Kidney capillary endothelial cell (primary cell): Measurements from ENCODE around the gene ARHGEF17.

Source experiments
- DNase-seq: peaks from one replicate; pipeline ENCODE4 v3.0.0-alpha.2; 2018; ENCODE audit warnings: low spot score

The ARHGEF17 gene

DNA sequence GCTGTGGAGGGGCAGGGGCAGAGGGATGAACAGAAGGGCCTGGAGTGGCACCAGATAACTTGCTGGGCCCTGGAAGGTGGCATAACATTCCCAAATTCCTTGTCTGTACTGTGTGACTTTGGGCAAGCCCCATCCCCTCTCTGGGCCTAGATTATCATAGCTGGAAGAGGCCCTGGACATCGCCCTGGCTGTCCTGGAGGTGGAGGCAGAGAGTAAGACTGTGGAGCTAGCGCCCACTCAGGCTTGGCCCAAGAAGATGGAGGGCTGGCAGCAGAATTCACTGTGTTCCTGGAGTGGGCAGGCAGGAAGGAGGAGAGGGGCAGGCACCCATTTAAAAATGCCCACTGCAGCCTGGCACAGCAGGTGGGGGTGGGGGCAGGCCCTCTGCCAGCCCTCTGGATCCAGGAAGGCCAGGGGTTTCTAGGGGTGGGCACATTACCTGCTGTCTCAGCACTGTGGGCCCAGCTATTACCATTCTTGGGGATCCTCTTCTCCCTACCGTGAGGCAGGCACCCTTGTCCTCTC lies 22.6 kb downstream of the ARHGEF17 start:
- DNase-seq: no peak

DNA sequence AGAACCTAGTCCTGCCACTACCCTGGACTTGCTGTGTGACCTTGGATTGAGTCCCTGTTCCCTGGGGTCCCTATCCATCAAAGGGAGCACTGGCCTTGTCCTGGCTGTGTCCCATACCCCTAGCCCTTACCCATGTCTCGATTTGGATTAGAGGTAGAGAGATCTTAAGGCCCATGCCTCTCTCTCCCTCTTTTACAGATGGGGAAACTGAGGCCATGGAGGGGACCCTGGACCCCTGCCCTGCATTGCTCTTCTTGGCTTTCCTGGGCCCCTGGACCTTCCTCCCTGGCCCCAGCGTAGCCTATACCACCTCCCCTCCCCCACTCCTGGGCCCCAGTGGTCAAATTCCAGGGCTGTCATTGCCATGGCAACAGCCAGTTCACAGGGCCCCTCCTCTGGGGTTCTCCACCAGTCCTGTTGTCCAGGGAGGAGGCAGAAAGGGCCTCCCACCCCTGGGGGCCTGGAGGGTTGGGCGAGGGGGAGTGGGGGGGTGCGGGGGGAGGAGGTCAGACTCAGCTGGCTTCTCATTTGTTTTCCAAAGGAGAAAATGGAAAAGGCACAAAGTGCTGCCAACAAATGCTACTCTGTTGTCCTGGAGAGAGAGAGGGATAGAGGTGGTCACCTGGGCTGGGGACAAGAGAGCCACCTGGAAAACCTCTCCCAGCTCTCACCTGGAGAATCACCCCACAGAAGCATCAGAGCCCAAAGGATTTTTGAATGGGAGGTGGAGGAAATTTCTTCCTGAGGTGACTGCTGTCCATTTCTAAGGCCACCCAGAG lies 23.3 kb downstream of the ARHGEF17 start:
- no peak for DNase-seq

DNA sequence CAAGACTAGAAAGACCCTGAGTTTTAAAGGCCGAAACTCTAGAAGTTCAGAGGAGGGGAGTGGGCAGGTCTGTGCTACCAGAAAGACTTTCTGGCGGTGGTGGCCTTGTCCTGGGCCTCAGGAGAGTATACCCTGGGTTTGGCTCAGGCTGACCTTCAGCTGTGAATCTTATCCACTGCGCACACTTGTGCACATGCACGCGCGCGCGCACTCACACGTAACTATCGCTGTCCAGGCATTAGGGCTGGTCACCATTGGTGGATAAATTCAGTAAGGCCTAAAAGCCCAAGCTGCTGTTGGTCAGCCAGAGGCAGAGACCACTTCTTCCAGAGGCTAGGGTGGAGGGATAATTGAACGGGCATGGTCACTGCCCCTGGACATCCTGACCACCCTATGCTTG lies 25.1 kb downstream of the ARHGEF17 start:
- DNase-seq: no peak

DNA sequence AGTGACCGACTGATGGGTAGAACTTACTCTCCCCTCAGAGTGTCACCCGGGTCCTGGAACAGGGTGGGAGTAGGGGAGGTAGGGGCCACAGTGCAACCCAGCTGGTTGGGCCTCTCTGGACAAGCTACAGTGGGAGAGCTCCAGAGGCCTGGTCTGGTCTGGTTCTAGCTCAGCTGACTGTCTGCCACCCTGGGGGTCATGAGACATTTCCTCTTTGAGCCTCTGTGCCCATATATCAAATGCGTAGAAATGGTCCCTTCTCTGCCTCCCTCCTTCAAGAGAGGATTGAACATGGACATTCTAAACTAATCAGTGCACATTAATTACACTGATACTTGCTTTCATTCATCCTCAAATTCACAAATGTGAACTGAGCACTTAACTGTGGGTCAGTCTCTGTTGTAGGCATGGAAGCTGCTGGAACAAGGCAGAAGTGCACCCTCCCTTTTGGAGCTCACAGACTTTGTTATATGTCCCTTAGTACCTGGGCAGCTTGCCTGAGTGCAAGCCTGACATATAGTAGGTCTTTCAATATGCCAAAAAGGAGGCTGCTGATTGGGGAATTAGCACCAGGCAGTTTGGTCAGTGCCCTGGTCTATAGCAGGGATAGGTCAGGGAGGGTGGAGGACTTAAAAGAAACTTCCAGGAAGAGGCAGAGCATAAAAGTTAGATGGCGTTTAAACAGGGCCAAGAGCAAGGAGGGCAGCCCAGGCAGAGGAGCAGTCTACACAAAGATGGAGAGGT lies 25.7 kb downstream of the ARHGEF17 start:
- peak; percentile 53 for DNase-seq

DNA sequence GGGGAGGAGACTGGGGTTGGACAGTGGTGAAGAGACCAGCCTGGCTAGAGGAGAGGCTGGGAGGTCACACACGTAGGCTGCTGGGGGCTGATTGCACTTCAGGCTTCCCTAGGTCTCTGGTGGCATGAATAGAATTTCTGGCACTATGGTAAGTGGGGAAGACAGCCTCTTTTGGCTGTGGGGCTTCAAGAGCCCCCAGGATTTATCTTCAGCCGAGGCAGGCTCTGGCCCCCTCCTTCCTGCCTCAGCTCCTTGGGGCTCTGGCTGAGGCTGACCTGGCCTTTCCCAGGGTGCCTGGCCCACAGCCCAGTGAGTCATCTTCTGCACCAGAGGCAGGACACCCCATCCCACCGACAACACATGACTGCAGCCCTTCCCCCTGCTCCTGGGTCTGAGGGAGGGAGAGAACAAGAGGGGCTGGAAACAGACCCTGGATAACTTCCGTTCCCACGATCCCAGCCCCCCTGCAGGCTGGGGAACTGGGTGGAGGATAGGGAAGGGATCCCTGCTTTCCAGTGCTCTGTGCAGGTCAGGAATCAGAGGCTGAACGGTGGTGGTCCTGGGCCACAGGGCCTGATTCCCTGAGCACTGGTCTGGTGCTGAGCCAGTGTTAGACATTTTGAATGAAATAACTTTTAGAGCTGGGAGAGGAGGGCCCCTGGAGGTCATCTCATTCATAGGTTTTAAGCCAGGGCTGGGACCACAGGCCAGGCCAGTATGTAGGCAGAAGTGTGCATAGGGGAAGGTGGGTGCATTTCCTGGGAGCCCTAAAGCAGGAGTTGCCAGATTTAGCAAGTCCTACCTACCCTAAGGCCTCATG lies 26.5 kb downstream of the ARHGEF17 start:
- DNase-seq: peak; percentile 84

DNA sequence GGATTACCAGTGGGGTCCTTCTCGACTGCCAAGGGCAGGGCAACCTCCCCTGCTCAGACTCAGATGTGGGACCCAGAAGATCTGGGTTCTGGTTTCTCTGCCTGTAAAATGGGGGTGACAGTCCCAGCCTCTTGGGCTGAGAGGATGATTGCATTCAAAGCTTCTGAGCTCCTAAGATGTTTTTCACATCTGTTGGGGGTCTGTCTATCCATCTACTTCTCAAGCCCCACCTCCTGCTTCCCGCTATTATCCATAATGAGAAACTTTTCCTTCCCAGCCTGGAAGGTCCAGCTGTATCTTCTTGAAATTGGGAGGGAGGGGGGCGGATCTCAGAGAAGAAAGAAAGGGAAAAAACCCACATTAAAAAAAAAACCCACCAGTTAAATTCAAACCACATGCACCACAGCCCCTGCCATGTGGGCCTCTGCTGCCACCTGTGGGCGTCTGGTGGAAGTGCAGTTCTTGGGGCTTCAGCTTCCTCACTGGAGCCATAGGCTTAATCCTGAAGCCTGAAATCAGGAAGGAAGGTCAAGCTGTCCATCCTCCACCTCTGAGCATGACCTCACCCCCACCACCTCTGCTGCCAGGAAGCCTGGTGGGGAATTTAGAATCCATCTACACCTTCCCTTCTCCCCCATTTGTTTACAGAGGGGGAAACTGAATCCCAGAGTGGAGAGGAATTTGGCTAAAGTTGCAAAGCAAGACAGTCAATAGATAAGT lies 27.3 kb downstream of the ARHGEF17 start:
- DNase-seq: peak; percentile 81

DNA sequence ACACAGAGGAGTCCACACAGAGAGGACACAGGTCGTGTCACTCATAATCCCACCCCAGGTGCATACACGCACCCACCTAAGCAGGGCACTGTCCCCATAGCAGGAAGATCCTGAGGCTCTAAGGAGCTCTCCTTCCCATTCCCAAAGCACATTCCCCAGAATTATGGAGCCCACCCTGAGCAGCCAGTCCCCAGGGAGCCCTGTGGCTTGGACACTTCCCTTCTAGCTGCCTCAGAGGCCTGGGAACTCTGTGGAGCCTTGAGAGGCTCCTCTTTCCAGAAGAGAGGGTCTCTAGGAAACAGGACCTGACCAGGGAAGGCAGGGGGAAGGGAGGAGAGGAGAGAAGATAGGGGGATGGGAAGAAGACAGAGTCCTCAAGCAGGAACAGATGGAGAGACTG lies 29.8 kb downstream of the ARHGEF17 start:
- DNase-seq: no peak

DNA sequence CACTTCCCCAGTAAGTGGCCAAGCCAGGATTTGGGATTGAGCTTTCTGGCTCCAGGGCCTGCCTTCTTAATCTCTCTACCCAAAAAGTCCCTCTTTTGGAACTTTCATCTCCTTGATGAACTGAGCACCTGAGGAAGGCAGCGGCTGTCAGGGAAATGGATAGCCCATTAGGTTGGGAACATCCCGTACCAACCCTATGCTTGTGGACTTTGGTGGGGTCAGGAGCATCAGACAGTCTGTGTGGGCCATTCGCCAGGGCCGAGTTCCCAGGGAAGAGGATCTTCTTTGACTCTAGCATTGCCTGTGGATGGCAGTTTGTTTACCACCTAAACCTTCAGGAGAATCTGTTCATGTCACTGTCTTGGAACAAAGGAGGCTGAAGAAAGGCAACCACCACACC lies 30.2 kb downstream of the ARHGEF17 start:
- DNase-seq: no peak

DNA sequence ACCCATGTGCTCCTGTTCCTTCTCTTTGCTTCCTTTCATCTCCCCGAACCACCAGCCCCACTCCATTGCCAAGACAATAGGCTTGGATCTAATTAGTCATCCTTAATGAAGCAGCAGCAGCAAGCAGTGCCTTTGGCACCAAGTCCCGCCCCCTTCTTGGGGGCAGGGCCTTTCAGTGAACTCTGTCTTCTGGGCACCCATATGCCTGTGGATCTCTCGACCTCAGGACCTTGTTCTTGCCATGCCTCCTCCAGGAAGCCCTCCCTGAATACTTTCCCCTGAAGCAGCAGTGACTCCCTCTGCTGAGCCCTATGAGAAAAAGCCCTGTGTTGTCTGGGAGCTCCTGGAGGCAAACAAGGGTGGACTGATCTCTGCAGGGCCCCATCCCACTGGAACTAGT lies 32.1 kb downstream of the ARHGEF17 start:
- DNase-seq: no peak

DNA sequence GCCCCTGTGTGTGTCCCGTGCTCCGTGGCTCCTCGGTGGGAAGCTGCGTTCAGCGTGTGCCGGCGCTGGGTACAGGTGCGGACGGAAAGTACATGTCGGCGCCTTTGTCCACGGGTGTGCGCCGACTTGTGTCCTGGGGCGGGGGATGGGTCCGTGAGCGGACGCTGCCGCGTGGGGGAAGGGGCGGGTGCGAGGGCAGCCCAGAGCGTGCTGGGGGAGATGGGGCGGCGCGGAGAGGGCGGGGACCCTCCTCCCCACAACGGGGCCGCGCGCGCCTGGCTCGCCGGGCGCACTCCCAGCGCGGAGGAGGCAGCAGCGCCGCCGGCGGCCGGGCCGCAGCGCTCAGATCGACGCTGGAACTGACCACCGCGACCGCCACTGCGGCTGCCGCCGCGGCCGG lies 34.6 kb downstream of the ARHGEF17 start:
- no peak for DNase-seq

DNA sequence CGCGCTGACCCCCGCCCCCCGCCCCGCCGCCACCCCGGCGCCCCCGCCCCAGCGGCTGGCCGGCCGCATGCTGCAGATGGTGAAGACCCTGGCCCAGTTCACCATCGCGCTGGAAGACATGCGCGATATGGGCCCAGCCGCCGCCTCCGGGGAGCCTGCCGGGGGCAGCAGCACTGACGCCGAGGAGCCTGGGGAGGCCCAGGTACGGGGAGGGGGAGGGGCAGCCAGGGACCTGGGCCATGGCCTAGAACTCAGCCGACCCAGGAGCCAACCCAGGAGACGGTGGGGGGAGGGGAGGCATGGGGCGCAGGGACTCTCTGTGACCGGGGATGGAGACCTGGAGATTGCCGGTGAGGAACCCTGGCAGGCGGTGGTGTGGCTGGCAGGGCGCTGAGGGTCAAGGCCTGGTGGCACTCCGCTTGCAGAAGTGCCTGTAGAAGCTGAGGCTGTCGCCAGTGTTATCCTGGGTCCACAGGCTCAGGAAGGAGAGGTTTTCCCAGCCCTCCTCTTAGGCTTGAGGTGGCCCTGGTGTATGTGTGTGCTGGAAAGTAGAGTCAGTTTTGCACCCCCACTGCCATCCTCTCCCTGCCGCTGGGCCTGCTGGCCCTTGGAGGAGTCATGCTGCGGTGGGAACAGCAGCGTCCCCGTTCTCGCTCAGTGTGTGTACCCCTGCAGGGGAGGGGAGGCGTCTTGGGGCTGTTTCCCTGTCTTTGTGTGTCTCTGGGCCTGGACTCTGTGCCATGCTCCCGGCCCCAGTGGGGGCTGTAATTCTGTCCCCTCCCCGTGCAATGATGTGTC lies 35.2 kb downstream of the ARHGEF17 start:
- no peak for DNase-seq

DNA sequence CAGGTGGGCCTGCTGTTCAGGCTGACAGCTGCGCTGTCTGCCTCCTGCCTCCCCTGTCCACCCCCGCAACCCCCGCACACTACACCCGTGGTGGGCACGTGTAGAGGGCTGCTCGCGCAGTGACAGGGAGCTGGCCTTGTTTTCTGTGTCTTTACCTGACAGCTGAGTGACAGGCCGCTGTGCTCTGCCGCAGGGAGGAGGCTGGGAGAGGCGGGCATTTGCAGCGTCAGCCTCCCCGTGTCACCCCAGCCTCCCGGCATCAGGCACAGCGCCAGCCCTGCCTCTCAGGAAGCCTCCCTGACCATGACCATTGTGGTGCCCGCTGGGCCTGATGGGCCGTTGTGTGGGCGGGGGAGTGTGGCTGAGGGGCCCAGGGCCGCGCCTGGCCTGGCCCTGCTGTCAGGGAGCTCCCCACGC lies 36.1 kb downstream of the ARHGEF17 start:
- no peak for DNase-seq

DNA sequence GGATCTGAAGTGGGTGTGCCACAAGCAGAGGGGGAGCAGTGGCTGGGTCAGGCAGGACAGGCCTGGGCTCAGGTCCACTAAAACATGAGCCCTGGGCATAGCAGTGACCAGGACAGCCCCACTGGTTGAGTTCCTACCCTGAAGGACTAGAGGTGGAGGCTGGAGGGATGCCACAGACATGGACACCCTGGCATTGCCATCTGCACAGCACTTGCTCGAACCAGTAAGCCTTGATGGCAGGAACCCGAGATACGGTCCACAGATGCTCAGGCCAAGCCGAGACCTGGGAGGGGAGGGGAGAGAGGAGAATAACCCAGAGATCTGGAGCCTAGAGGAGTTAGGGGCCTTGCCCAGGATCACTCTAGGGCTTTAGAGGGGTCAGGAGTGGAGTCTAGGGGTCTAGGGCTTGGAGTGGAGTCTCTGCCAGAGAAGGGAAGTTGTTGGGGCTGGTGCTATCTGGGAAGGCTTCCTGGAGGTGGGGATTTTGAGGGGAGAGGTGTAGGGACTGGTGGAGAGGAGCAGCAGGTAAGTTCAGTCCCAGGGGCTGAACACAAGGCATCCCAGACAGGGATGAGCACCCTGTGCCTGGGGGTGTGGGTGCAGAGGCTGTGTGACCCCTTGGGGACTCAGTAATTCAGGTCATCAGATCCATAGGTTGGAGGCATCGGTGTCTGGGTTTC lies 37.5 kb downstream of the ARHGEF17 start:
- DNase-seq: no peak

DNA sequence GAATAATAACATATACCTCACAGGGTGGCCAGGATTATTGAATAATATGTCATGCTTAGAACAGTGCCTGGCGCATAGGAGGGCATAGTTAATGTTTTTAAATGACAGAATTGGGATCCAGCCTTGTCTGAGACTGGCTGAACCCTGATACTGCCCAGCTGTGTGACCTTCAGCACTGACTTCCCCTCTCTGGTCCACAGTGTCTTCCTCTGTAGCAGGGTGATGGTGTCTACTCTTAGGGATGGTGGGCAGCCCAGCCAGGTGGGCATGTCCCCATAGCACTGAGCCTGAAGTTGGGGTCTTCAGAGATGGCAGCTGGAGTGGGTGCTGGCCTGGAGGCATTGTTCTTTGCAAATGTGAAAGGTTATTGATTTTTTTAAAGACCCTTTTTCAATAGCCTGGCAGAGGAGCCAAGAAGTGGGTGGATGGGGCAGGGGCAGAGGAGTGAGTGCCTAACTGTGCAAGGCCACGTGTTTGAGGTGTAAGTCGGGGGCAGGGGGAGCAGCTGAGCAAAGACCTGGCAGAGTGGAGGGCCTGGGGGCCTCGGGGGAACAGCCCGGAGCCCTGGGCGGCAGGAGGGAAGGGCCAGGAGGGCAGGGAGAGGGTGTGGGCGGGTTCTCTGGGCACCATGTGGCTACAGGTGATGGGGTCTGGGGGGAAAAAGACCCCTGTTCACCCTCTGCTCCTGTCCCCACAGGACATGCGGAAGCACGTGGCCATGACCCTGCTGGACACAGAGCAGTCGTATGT lies 38.3 kb downstream of the ARHGEF17 start:
- no peak for DNase-seq

DNA sequence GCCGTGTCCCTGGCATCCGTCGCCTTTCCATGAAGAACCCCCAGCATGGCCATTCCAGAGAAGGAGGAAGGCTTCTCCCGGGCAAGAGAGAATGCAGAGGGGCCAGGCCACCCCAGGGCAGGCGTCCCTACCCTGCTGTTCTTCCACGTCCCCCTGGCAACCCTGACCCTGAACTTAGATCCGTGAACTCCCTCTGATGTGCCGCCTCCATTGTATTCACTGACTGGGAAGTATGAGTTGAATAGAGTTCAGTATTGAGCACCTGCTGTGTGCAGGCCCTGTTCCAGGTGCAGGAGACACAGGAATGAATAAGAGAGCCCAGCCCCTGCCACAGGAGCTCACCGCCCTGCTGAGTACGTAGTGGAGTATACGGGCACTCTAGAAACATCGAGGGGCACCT lies 39.0 kb downstream of the ARHGEF17 start:
- no peak for DNase-seq

DNA sequence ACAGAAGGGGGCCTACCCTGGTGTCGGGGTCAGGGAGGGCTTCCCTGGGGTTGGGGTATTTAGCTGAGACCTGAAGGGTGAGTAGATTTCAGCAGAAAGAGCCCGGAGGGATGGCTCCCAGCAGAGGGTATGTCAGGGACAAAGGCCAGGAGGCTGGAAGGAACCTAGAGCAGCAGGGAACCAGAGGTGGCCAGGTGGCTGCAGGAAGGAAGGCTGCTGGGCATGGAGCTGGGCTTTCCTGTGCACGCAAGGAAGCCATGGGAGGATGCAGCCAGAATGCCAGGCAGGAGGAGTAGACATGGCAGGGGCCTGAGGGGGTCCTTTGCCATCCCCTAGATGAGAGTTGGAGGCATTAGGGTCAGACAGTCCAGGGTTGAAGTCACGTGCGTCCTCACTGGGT lies 40.8 kb downstream of the ARHGEF17 start:
- DNase-seq: no peak

DNA sequence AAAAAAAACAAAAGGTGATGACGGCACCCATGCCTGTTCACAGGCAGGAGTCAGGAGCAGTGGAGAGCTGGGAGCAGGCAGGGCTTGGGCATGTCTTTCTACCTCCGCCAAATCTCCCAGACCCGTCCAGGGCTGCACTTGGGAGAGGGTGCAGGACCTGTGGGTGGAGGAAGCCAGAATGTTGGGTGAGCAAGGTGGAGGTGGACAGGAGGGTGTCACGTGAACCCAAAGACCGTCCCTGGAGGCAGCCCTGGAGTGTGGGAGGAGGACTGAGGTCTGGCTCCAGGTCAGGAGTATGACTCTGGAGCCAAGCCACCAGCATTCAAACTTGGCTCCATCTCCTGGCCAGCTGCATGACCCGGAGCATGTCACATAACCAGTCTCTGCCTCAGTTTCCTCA lies 41.6 kb downstream of the ARHGEF17 start:
- DNase-seq: no peak

DNA sequence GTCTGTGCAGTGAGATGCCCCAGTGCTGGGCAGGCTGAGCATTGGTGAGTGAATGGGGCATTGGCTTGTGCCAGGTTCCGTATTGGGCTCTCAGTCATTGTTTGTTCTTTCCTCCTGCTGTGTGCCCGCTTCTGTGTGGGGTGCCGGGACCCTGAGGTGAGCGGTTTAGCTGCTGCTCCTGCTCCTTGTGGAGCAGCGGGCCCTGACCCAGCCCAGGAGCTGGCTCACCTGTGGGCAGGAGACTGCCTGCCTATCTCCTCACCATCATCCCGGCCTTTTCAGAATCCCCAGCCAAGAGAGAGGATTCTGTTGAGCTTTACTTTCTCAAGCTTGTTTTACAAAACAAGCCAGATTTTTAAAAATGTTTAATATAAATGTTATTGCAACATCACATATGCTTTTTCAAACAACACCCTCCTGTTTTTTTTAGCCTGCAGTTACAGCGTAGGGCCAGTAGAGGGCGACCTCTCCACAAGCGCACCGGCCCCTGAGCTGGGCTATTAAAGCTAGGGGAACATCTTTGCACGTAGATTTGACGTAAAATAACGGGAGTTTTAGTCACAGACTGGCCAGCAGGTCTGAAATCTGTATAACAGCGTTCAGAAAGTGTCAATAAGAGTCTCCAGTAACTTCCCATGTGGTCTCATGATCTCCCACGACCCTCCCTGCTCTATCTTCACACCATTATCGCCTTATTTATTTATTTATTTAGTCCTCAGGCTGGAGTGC lies 43.0 kb downstream of the ARHGEF17 start:
- peak; percentile 60 for DNase-seq

DNA sequence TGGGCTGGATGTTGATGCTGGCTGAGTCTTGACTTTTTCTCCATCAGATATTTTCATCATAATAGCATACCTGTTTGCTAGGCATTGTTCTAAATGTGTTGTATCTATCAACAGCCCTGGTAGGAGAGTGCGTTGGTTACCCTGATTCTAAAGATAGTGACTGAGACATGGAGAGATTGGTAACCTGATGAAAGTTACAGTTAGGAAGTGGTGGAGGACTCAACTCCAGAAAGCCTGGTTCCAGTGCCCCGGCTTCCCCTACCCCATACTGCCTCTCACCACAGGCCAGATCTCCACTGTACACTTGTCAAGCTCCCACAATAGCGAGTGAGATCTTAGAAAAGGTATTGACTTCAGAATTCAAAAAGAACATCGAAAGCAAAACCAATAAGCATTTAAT lies 45.3 kb downstream of the ARHGEF17 start:
- DNase-seq: no peak
